ENCODE data around the gene C2CD3. TPM values are rescaled to one million over a fixed set of nuclear protein-coding genes. Genes with fewer than 3 reads are reported as not detected.
A peak's percentile ranks its signal among the peaks of the same experiment; 100 is the strongest.

The C2CD3 gene
- total and polyA plus RNA-seq, 3 experiments from 2014 or later, result 9.1 to 41.7 (median 35.6) TPM

DNA sequence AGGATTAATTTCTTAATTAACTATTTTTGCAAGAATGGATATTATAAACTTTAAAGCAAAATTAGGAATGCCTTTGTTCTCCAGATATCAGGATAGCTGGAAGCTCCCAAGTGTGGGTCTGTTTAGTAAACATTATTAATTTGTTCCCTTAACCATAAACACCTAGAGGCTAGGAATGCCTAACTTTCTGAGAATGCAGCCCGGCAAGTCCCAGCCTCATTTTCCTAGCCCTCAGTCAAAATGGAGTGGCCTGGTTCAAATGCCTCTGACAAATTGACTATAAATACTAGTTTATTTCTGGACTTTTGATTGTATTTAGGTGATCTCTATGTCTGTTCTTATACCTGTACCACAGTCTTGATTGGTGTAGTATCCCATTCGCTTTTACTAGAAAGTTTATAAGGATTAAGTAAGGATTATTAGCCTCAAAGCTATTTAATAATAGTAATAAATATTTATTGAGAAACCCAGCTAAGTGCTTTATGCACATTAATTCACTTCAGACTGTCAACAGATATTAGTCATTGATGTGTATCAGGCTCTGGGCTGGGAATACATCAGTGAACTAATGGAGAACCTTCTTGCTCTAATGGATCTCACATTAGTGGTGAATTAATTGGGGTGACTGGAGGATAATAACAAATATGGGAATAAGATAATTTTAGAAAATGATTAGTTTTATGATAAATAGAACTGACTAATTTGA, 26.1 kb upstream of the C2CD3 start:
- Histone ChIP-seq H3K9me3 (ENCODE audit: low read length) (no peaks in the 10 kb centered on the region), H3K27me3 (ENCODE audit: insufficient read depth, low read length, poor library complexity, severe bottlenecking) (no peaks in the 10 kb centered on the region), H3K4me3 (ENCODE audit: low read length) (no peak overlapping the region), H3K27ac (ENCODE audit: low read depth, low read length) (no peak overlapping the region), H3K36me3 (ENCODE audit: insufficient read depth, low read length) (no peaks in the 10 kb centered on the region), H3K4me1 (ENCODE audit: insufficient read depth, low read length) (no peaks in the 10 kb centered on the region)
- ChIA-PET CTCF (no interaction called here), POLR2A (no interaction called here)
- no peak overlapping the region for H3K27ac Mint-ChIP-seq
- H3K4me1 Mint-ChIP-seq, result peaks cover 2 to 10% (median 4%) of the 10 kb centered on the region in 3 donors
- DNase-seq, result no peak
- peaks cover 9 to 17% (median 10%) of the 10 kb centered on the region in 3 donors for H3K36me3 Mint-ChIP-seq
- H3K27me3 Mint-ChIP-seq, result no peaks in the 10 kb centered on the region
- peaks cover 0 to 7% (median 0%) of the 10 kb centered on the region in 5 donors for H3K9me3 Mint-ChIP-seq
- no peak overlapping the region for H3K4me3 Mint-ChIP-seq

DNA sequence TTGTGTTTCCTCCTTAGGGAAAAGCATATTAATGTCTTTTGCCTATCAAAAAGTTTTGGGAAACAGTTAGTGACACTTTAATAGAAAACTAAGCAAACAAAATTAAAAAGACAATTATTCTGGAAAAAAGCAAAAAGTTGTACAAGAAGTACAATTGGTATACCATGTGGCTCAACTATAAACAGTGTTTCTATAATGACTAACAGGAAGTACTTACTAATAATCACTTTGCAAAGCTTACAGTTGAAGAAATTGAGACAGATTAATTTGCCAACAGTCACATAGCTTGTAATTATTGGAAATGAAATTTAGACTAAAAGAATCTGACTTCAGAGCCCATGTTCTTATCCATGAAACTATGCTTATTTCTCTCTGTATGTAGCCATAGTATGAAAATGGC, 25.0 kb upstream of the C2CD3 start:
- CTCF ChIA-PET, result no interaction called here
- Histone ChIP-seq H3K36me3 (ENCODE audit: insufficient read depth, low read length) (no peaks in the 10 kb centered on the region), H3K4me3 (ENCODE audit: low read length) (no peak overlapping the region), H3K27me3 (ENCODE audit: insufficient read depth, low read length, poor library complexity, severe bottlenecking) (no peaks in the 10 kb centered on the region), H3K4me1 (ENCODE audit: insufficient read depth, low read length) (no peaks in the 10 kb centered on the region), H3K27ac (ENCODE audit: low read depth, low read length) (no peak overlapping the region), H3K9me3 (ENCODE audit: low read length) (no peaks in the 10 kb centered on the region)
- Mint-ChIP-seq H3K9me3 (peaks cover 0 to 7% (median under 1%) of the 10 kb centered on the region in 5 donors), H3K4me1 (peaks cover 2 to 10% (median 4%) of the 10 kb centered on the region in 3 donors), H3K27ac (no peak overlapping the region), H3K36me3 (peaks cover 10 to 20% (median 14%) of the 10 kb centered on the region in 3 donors), H3K27me3 (no peaks in the 10 kb centered on the region), H3K4me3 (no peak overlapping the region)
- POLR2A ChIA-PET, result no interaction called here
- no peak for DNase-seq

DNA sequence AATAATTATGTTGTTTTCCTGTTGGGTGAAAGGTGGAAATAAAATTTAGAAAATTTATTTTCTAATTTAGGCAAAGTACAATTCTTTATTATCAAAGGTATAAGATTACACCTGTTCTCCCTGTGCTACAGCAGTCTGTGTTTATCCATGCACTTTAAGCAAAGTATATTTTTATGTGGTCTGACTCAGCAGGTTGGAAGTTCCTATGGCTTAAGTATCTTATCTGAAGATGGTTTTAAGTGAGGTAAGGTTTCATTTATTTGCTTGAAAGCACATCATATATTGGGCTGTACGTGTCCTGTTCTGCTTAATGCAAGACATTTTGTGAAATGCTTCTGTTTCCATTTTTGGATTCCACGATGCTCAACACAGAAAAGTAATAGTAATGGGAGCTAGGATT, 14.9 kb upstream of the C2CD3 start:
- H3K4me1 Mint-ChIP-seq, result peaks cover 5 to 25% (median 23%) of the 10 kb centered on the region in 3 donors
- H3K9me3 Mint-ChIP-seq, result peaks cover 0 to 6% (median under 1%) of the 10 kb centered on the region in 5 donors
- H3K4me3 Mint-ChIP-seq, result no peak overlapping the region
- Histone ChIP-seq H3K9me3 (ENCODE audit: low read length) (no peaks in the 10 kb centered on the region), H3K4me1 (ENCODE audit: insufficient read depth, low read length) (no peaks in the 10 kb centered on the region), H3K4me3 (ENCODE audit: low read length) (no peak overlapping the region), H3K27me3 (ENCODE audit: insufficient read depth, low read length, poor library complexity, severe bottlenecking) (no peaks in the 10 kb centered on the region), H3K27ac (ENCODE audit: low read depth, low read length) (no peak overlapping the region), H3K36me3 (ENCODE audit: insufficient read depth, low read length) (no peaks in the 10 kb centered on the region)
- H3K27me3 Mint-ChIP-seq, result no peaks in the 10 kb centered on the region
- ChIA-PET POLR2A (no interaction called here), CTCF (no interaction called here)
- DNase-seq, result no peak
- H3K36me3 Mint-ChIP-seq, result peaks cover 5 to 28% (median 17%) of the 10 kb centered on the region in 3 donors
- no peak overlapping the region for H3K27ac Mint-ChIP-seq

DNA sequence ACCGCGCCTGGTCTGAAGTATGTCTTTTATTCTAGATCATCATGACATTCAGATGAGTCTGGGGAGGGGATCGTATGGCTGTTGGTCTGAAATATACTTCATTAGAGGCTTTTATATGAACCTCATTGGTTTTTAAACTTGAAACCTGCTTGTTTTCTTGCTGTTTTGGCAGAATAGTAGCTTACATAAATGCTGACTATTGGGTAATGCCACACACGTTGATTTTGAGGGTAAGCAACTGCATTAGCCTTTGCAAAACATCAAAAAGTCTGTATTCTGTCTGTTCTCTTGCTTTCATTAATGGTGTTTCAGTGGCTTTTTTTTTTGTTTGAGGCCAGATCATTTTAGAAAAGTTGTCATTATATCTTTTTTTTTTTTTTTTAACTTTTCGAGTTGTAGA, 14.5 kb upstream of the C2CD3 start:
- Mint-ChIP-seq H3K4me3 (no peak overlapping the region), H3K36me3 (peaks cover 2 to 24% (median 13%) of the 10 kb centered on the region in 3 donors), H3K4me1 (peaks cover 5 to 25% (median 23%) of the 10 kb centered on the region in 3 donors), H3K27ac (no peak overlapping the region), H3K9me3 (peaks cover 0 to 1% (median 0%) of the 10 kb centered on the region in 5 donors), H3K27me3 (no peaks in the 10 kb centered on the region)
- Histone ChIP-seq H3K27me3 (ENCODE audit: insufficient read depth, low read length, poor library complexity, severe bottlenecking) (no peaks in the 10 kb centered on the region), H3K27ac (ENCODE audit: low read depth, low read length) (no peak overlapping the region), H3K9me3 (ENCODE audit: low read length) (no peaks in the 10 kb centered on the region), H3K4me3 (ENCODE audit: low read length) (no peak overlapping the region), H3K4me1 (ENCODE audit: insufficient read depth, low read length) (no peaks in the 10 kb centered on the region), H3K36me3 (ENCODE audit: insufficient read depth, low read length) (no peaks in the 10 kb centered on the region)
- no peak for DNase-seq
- POLR2A ChIA-PET, result no interaction called here
- CTCF ChIA-PET, result interaction anchor here (1.3 kb wide), 1 partner anchor 13 kb away, joined by 4 read pairs; no protein-coding TSS in a partner anchor

DNA sequence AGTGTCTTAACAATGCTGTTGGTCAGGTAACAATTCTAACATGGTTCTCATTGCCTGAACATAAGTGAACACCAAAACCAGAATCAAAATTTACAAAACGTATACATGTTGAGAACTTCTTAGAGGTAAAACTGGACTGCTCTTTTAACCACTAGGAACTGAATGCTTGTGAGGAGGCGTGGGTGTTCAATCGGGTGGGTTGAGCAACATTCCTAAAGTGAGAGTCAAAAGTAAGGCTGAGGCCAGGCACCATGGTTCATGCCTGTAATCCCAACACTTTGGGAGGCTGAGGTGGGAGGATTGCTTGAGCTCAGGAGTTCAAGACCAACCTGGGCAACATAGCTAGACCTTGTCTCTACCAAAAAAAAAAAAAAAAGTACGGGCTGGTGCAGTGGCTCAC, 11.8 kb upstream of the C2CD3 start:
- DNase-seq, result no peak
- no peaks in the 10 kb centered on the region for H3K36me3 ChIP-seq (ENCODE audit: insufficient read depth, low read length)
- Mint-ChIP-seq H3K4me3 (no peak overlapping the region), H3K27ac (no peak overlapping the region), H3K36me3 (peaks cover 2 to 23% (median 3%) of the 10 kb centered on the region in 3 donors), H3K9me3 (no peaks in the 10 kb centered on the region), H3K27me3 (no peaks in the 10 kb centered on the region), H3K4me1 (peaks cover 8 to 38% (median 35%) of the 10 kb centered on the region in 3 donors)
- ChIA-PET CTCF (no interaction called here), POLR2A (no interaction called here)
- H3K9me3 ChIP-seq (ENCODE audit: low read length), result no peaks in the 10 kb centered on the region
- no peak overlapping the region for H3K27ac ChIP-seq (ENCODE audit: low read depth, low read length)
- no peaks in the 10 kb centered on the region for H3K27me3 ChIP-seq (ENCODE audit: insufficient read depth, low read length, poor library complexity, severe bottlenecking)
- no peaks in the 10 kb centered on the region for H3K4me1 ChIP-seq (ENCODE audit: insufficient read depth, low read length)
- no peak overlapping the region for H3K4me3 ChIP-seq (ENCODE audit: low read length)

DNA sequence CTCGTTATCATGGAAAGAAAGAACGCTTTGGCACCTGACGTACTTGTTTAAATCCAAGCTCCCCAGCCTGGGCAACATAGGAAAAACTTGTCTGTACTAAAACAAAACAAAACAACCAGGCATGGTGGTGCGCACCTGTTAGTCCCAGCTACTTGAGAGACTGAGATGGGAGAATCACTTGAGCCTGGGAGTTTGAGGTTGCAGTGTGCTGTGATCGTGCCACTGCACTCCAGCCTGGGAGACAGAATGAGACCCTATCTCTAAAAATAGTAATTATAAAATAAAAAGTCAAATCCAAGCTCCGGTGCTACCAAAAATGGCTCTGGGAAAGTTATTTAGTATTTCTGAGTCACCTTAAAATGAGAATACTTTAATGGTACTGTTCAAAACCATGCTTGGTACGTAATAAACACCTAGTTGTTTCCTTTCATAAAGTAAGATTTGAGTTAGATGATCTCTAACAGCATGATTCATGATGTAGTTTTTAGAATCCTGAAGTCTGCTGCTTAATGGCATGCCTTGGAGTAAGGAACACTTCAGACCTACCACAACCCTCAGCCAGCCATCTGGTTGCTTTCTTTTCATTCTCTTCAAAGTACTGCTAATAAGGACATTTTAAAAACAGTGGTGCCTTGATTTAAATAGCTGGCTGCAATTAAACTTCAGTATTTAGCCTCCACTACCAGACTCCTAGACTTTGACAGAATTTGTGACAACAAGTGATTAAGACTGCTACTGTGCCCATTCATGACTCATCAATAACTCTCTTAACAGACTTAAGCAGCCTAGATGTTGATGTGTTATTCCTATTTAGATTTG, 8.6 kb upstream of the C2CD3 start:
- Mint-ChIP-seq H3K9me3 (no peaks in the 10 kb centered on the region), H3K27ac (no peak overlapping the region), H3K4me3 (no peak overlapping the region), H3K4me1 (peaks cover 8 to 29% (median 26%) of the 10 kb centered on the region in 3 donors), H3K36me3 (peaks cover 0 to 17% (median 2%) of the 10 kb centered on the region in 3 donors), H3K27me3 (no peaks in the 10 kb centered on the region)
- ChIA-PET POLR2A (no interaction called here), CTCF (no interaction called here)
- H3K27ac ChIP-seq (ENCODE audit: low read depth, low read length), result no peak overlapping the region
- H3K4me3 ChIP-seq (ENCODE audit: low read length), result no peak overlapping the region
- no peaks in the 10 kb centered on the region for H3K27me3 ChIP-seq (ENCODE audit: insufficient read depth, low read length, poor library complexity, severe bottlenecking)
- H3K4me1 ChIP-seq (ENCODE audit: insufficient read depth, low read length), result no peaks in the 10 kb centered on the region
- H3K36me3 ChIP-seq (ENCODE audit: insufficient read depth, low read length), result no peaks in the 10 kb centered on the region
- DNase-seq, result no peak
- no peaks in the 10 kb centered on the region for H3K9me3 ChIP-seq (ENCODE audit: low read length)

DNA sequence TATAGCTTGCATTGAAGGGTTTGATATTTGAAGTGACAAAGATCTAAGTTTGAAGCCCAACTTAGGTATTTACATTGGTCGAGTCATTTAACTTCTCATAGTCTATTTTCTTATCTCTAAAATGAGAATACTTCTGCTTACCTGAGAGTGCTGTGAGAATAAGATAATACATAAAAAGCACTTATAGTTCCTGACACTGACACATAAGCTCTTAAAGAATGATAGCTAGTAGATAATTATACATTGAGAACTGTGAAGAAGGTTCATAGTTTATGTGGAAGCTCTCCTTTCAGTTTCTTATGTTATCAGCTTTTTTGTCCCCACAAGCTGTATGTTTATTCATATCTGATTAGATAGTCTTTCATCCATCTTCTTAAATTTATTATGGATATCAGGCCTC, 5.1 kb upstream of the C2CD3 start:
- Histone ChIP-seq H3K4me1 (ENCODE audit: insufficient read depth, low read length) (peaks cover 19% of the 10 kb centered on the region), H3K27ac (ENCODE audit: low read depth, low read length) (no peak overlapping the region), H3K4me3 (ENCODE audit: low read length) (no peak overlapping the region), H3K27me3 (ENCODE audit: insufficient read depth, low read length, poor library complexity, severe bottlenecking) (no peaks in the 10 kb centered on the region), H3K9me3 (ENCODE audit: low read length) (no peaks in the 10 kb centered on the region), H3K36me3 (ENCODE audit: insufficient read depth, low read length) (no peaks in the 10 kb centered on the region)
- ChIA-PET CTCF (no interaction called here), POLR2A (no interaction called here)
- no peaks in the 10 kb centered on the region for H3K9me3 Mint-ChIP-seq
- no peaks in the 10 kb centered on the region for H3K27me3 Mint-ChIP-seq
- H3K4me3 Mint-ChIP-seq, result no peak overlapping the region
- DNase-seq, result no peak
- H3K27ac Mint-ChIP-seq, result no peak overlapping the region
- H3K4me1 Mint-ChIP-seq, result peaks cover 10 to 25% (median 22%) of the 10 kb centered on the region in 3 donors
- peaks cover 0 to 20% (median 0%) of the 10 kb centered on the region in 3 donors for H3K36me3 Mint-ChIP-seq

DNA sequence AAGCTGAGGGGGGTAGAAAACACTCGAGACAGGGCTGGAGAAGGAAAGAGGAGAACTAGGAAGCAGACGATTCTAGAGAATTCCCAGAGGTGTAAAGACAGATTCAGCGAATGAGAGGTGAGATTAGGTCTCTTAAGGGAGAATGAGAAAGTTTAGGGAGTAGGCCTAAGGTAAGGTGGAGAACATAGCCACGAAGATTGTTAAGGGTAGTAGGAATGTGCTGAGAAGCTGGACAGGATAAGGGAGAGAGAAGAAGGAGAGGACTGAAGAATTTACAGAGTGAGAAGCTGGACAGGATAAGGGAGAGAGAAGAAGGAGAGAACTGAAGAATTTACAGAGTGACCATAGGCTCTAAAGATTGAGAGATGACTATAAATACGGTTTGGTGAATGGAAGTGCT, 1.2 kb upstream of the C2CD3 start:
- Mint-ChIP-seq H3K9me3 (no peaks in the 10 kb centered on the region), H3K27me3 (no peaks in the 10 kb centered on the region), H3K27ac (no peak overlapping the region), H3K4me3 (no peak overlapping the region), H3K4me1 (peaks cover 8 to 20% (median 12%) of the 10 kb centered on the region in 3 donors), H3K36me3 (peaks cover 0 to 22% (median 3%) of the 10 kb centered on the region in 3 donors)
- Histone ChIP-seq H3K27me3 (ENCODE audit: insufficient read depth, low read length, poor library complexity, severe bottlenecking) (no peaks in the 10 kb centered on the region), H3K36me3 (ENCODE audit: insufficient read depth, low read length) (peaks cover 11% of the 10 kb centered on the region), H3K9me3 (ENCODE audit: low read length) (no peaks in the 10 kb centered on the region), H3K4me3 (ENCODE audit: low read length) (peak overlapping the region; percentile 83), H3K27ac (ENCODE audit: low read depth, low read length) (peak overlapping the region; percentile 88), H3K4me1 (ENCODE audit: insufficient read depth, low read length) (peaks cover 33% of the 10 kb centered on the region)
- DNase-seq, result no peak
- CTCF ChIA-PET, result no interaction called here
- POLR2A ChIA-PET, result no interaction called here
